HG02981 (cell line): ENCODE results near the gene PHF11.

Source experiments
- ATAC-seq: cut with Tn5 transposase; IDR thresholded peaks from one replicate; pipeline ENCODE4 v1.9.1; 2021; ENCODE audit warnings: mild to moderate bottlenecking, moderate library complexity; ENCODE audit not compliant: unreplicated experiment

Gene PHF11

DNA sequence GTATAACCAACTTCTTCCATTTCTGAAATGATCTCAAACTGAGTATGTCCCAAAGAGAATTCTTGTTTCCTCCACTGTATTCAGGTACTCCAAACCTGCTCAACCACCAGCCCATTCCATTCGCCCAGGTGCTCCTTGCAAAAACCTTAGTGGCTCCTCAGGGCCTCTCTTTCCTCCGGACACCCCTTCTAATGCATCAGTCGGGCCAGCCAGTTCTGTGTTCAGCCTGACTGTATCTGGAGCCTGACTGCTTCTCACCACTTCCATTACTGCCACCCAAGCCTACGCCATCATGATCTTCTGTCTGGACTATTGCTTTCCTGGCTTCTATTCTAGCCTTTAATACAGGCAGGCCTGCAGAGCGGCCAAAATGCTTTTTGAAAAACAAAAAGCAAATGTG, 1.5 kb downstream of the PHF11 start:
- no peak for ATAC-seq

DNA sequence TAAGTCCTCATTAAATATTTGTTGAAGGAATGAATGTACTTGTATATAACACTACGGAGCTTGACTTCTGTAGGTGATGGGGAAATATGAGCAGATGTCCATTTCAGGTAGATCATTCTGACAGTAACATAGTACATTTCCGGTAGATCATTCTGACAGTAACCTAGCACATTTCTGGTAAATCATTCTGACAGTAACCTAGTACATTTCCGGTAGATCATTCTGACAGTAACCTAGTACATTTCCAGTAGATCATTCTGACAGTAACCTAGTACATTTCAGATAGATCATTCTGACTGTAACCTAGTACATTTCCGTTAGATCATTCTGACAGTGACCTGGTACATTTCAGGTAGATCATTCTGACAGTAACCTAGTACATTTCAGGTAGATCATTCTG, 2.5 kb downstream of the PHF11 start:
- ATAC-seq: no peak

DNA sequence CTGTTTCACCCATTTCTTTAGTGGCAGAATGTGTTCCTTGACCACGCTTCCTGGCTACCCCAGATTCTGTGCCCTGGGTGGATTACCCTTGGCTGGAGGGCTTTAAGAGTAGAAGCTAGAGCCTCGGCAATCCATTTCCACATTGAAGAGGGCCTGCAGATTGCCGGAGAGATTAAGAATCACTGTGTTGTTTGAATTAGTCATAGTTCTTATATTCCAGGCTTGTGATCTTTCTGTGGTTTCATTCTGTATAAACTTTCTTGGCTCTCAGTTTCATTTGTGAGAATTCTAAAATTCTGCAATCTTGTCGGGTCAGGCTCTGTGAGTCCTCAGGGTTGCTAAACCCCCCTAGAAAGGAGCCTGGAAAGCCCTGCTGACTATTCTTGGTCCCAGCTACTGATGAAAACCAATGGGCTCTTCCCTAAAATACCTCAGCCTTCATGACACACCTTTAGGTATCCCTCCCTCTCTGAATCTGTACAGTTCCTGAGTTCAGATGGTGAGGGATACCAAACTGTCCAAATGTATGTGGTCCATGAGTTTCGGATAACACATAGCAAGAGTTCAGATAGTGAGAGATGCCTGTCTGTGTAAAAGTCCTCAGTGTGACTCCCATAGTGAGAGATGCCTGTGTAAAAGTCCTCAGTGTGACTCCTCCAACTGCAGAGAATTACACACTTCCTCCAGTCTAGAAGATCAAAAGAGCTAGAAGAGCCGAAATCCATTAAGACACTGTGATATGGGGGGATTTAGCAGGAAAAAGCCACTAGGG, 4.3 kb downstream of the PHF11 start:
- no peak for ATAC-seq

DNA sequence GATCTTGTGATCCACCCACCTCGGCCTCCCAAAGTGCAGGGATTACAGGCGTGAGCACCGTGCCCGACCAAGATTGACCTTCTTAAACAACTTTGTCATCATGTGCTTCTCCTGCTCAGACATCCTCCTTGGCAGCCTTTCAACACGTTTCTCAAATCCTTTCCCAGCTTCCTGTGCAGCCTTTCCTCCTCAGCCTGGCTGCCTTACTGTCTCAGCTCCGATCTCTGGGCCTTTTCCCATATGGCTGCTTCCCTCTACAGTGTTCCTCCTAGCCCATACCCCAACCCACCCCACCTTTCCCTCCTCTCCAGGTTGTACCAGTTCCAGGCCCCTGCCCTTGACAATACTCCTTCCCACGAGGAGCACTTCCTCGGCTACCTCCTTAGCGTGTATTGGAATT, 7.2 kb downstream of the PHF11 start:
- ATAC-seq: no peak

DNA sequence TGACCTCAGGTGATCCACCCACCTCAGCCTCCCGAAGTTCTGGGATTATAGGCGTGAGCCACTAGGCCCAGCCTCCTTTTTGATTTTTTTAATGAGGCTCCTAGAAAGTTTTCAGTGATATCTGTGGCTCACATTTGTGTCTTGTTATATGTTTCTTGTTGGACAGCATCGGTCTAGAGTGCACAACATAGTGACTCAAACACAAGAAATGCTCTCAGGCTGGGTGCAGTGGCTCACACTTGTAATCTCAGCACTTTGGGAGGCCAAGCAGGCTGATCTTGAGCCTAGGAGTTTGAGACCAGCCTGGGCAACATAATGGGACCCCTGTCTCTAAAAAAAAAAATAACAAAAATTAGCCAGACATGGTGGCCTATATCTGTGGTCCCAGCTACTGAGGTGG, 8.2 kb downstream of the PHF11 start:
- no peak for ATAC-seq

DNA sequence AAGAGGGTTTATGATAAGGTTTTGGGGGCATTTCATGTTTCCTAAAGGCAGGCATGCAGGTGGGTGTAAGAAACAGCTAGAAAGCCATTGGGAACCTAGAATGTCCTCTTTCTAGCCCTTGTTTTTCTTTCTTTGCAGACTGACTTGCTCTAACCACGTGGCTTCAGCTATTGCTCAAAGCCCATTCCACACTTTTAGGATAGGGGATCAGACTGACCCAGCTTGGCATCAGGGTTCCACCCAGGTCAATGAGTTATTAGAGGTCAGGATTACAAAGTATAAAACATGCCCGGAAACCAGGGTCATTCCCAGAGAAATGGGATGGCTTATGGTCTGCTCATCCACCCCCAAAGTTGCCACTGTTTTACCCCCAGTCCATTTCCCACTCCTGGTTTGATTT, 16.8 kb downstream of the PHF11 start:
- no peak for ATAC-seq

DNA sequence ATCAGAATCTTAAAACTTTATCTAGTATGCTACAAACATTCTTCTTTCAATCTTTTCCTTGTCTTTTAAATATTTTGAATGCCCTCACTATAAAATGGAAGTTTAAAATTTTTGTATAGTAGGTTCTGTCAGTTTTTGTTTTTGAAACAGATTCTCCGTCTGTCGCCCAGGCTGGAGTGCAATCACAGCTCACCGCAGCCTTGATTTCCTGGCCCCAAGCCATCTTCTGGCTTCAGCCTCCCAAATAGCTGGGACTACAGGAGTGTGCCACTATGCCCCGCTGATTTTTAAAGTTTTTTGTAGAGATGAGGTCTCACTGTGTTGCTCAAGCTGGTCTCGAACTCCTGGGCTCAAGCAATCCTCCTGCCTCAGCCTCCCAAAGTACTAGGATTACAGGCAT, 20.7 kb downstream of the PHF11 start:
- no peak for ATAC-seq

DNA sequence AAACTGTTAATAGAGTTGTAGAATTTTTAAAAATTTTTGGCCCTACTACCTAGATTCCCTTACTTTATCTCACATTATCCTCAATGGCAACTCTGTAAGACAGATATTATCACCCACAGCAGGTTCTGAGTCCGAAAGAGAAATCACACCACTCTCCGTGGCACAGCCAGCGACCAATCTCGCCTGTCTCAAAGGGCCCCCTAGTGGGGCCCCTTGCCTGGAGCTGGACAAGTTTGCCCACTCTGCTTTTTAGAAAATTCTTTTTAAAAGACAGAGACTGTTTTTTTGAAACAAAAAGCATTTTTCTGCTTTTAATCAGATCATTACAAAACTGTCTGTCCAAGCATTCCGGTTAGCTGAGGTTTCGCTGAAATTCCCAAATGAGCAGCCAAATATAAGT, 21.7 kb downstream of the PHF11 start:
- ATAC-seq: no peak

DNA sequence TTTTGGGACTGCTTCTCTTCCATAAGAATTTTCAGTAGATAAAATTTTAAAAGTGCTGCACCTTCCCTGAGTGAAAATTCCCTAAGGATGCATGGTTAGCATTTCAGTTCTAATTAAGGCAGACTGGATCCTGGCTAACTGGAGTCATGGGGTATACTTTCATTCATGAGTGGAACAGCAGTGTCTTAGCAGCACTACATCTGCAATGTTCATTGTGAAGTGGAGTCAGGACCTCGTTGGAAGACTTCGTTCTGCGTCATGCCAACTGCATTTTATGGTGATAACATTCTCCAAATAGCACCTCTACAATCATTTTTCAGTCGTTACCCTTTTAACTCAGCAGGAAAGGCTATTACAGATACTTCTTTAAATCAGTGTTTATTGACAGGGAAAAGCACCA, 25.5 kb downstream of the PHF11 start:
- ATAC-seq: no peak

DNA sequence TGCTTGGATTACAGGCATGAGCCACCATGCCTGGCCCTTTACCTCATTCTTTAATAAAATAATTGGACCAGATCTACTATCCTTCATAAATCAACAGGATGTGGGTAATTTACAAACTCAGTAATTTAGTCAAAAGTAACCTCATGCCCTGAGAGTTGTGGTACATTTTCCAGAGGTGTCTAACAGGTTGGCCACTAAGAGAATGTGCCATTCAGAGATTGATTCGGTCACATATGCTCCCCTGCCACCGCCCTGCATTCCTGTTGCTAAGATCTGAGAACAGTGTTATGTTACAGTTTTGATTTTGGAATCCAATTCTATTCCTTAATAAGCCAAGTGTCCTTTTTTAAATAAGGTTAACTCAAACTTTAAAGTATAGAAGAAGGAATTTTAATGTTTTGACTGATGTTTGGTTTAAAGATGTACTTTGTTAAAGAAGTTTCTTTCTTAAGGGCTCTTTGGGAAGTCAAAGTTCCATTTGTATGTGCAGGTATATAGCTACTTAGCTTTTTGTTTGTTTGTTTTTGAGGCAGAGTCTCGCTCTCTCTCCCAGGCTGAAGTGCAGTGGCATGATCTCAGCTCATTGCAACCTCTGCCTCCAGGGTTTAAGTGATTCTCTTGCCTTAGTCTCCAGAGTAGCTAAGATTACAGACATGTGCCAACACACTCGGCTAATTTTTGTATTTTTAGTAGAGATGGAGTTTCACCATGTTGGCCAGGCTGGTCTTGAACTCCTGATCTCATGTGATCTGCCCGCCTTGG, 29.2 kb downstream of the PHF11 start:
- ATAC-seq: no peak

DNA sequence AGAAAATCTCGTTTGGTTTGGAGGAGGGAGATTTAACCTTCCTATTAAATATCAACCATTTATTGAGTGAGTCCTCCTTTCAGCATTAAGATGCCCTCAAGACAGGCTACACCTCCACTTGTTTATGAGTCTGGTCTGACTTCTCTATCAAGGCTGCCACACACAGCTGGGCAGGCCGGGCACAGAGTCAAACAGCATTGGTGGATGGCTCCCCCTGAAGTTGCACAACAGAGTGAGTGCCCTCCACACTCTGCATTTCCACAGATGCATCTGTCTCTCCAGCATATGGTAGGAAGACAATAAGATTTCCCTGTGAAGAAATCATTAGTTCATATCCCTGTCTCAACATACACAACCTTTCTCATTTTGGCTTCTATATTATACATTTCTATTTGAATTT, 31.4 kb downstream of the PHF11 start:
- no peak for ATAC-seq

DNA sequence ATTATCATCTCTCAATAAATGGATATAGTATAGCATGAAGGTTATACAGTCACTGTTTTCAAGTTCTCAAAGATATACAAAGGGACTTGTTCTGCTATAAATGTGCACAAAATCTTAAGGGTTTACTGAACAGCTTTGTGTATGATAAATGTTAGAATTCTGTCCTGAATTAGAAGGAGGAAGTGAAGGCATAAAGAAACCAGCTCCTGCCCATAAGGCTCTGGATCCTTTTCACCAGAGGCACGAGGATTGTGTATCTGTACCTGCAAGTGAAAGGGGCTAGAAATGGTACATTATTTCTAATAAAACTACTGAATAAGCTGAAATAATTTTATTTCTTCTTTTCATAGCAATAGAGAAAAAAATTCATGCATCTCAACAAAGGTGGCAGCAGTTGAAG, 32.4 kb downstream of the PHF11 start:
- no peak for ATAC-seq

DNA sequence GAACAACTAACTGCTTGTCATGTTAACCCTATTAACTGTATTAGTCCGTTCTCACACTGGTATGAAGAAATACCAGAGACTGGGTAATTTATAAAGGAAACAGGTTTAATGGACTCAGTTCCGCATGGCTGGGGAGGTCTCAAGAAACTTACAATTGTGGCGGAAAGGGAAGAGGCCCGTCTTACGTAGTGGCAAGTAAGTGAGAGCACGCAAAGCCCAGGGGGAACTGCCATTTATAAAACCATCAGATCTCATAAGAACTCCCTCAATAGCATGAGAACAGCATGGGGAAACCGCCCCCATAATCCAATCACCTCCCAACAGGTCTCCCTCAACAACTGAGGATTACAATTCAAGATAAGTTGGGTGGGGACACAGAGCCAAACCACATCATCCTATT, 34.7 kb downstream of the PHF11 start:
- peak; percentile 82 for ATAC-seq

DNA sequence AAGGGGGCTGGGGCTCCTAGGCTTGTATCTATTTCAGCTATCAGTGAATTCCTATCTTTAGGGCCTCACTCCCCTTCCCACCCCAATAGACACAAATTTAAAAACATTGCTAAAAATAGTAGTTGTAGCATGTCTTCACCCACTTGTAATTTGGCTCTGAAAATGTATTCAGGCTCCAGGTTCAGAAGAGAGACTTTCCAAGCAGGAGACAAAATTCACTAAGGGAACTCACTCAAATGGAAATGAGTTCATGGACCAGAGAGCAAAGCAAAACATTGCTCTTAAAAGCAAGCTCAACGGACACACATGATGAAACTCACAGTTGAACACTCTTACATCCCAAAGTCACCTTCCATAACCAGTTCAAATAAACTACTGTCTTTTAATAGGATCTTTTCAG, 36.8 kb downstream of the PHF11 start:
- no peak for ATAC-seq

DNA sequence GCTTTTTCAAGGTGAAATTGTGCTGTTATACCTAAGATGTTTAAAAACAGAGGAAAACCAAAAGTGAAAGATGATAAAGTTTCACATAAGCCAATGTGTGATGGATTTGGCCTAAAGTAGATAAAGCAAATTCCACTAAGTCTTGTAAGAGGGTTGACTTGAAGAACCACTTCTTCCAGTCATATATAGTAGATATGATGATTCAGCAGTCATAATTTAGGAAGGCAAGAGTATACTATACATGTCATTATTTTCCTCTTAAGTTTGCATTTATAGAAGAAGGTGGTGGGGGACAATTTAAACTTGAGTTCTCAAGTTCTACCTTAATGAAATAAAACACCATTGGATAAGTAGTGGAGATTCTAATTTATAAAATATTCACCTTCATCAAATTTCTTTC, 37.3 kb downstream of the PHF11 start:
- no peak for ATAC-seq

DNA sequence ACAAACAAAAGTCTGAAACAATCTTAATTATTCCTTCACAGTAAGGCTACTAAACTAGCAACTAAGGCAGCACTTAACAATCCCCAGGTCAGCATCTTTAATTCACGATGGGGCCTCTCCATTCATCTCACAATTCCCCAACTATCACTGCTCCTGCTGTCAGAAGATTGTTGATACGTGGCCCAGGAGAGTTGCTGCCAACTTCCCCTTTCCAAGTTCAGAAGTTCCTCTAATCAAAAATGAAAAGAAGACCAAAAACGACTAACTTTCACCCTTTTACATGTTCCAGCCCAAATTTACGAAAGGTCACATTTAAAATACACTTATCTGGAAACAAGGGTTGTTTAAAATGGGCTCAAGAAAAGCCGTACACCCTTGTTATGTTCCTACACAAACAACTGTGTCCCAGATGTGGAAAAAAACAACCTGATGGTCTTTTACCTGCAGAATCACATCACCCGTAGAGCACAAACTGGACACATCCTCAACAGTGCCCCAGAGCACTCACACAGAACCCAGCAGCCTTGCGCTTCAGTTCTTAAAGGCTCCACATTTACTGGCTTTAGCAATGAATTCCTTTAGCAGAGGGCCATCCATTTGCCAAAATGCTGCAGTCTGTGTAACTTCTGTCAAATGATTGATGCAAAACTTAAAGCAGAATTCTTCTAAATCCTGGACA, 38.0 kb downstream of the PHF11 start:
- no peak for ATAC-seq

DNA sequence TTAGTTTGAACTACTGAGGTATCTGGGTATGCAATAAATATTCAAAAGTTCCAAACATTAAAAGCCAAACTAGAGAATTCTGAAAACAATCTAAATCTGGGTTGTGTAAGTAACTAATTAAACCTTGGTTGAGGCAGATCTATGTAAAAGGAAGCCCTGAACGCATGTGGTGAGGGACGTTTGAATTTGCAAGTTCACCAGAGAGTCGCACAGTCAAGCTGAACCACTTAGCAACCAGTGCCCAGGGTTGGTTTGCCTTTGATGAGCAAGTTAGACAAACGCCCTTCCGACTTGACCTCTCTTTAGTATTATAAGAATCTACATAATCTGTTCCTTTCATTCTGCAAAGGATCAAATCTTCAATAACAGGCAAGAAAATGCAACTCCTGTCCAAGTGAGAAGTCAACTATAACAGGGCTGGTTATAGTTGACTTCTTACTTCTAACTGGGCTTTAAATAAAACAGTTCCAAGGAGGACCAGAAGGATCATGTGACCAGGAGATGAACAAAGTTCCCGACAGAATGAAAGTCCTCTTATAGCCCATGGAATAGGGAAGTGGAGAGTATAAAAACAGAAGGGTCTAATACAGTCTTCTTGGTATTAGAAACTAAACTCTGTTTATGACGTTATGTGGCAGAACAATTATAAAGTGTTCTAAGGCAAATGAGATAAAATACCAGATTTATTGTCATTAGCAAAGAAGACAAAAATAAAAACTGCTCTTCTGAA, 40.6 kb downstream of the PHF11 start:
- peak; percentile 66 for ATAC-seq

DNA sequence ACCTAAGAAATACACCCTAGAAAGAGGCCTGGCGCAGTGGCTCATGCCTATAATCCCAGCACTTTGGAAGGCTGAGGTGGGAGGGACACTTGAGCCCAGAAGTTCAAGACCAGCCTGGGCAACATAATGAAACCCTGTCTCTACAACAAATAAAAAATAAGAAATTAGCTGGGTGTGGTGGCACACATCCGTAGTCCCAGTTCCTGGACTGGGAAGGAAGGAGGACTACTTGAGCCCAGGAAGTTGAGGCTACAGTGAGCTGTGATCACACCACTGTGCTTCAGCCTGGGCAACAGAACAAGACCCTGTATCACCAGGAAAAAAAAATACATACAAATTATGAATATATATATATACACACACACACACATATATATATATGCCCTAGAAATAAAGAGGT, 42.7 kb downstream of the PHF11 start:
- ATAC-seq: no peak

DNA sequence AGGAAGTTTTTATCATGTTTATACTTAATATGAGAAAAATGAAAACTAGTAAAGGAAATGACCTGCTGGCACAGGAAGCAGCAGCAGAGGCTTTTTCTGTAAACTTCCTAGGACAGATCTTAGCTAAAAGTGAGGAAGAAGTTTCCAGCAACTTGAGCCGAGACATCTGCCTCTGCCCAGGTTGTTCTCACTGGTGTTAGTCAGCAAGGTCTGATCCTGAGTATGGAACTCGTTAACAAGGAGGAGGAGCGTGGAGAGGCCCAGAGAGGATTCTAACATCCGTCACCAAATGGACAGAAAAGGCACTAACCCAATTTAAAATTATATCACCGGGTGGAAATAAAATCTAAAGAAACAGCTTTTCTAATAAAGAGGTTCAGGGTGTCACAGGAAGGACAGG, 43.6 kb downstream of the PHF11 start:
- no peak for ATAC-seq

DNA sequence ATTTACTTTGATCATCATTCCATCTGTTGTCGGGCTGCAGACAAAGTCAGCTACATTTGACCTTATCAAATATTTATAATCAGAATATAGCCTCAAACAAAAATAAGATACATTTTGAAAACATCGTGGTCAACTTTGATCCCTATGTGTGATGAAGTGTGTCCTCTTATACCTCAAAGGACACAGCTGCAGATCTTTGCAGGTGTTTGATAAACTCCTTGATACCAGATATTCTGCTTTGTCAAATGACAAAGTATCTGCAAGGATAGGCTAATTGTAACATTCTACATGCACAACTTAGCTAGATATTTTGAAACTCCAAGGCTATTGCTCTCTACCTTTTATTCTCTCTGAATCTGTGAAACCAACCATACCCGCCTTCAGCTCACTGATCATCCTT, 44.0 kb downstream of the PHF11 start:
- ATAC-seq: no peak

DNA sequence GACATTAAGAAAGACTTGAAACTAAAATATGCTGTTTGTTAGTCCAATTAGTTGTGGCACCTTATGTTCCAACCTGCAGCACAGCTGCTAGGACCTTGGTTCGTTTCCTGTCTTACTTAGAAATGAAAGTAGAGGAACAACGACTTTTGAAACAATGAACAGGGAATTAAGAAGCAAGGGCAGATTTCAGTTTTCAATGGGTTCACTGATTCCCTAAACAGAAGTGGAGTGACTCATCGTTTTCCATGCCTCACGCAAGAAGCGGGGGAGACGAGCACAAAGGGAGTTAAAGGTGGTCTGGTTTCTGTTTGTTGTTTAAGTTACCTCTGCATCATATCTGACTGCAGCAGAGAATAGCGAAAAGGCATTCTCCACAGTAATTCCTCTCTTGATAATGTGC, 44.8 kb downstream of the PHF11 start:
- no peak for ATAC-seq
